Measurements from ENCODE around the gene FNBP1.

Gene FNBP1

GRCh38 chr9:130027533-130028365 lies 15.2 kb downstream of the FNBP1 start:
- TF ChIP-seq CSRNP3 (CRISPR knock-in tag; IDR thresholded peaks at IDR 0.05) (no peak), BACH2 (CRISPR knock-in tag; IDR thresholded peaks at IDR 0.05; ENCODE audit: borderline replicate concordance) (no peak), POU6F1 (CRISPR knock-in tag; IDR thresholded peaks at IDR 0.05; ENCODE audit: borderline replicate concordance, low read depth) (no peak), ESRRG (CRISPR knock-in tag; IDR thresholded peaks at IDR 0.05) (no peak), PATZ1 (CRISPR knock-in tag; IDR thresholded peaks at IDR 0.05; ENCODE audit: borderline replicate concordance) (no peak), ZFP30 (CRISPR knock-in tag; IDR thresholded peaks at IDR 0.05) (no peak), SNAI2 (CRISPR knock-in tag; IDR thresholded peaks at IDR 0.05) (no peak), TSHZ2 (CRISPR knock-in tag; IDR thresholded peaks at IDR 0.05) (no peak), ZNF8 (CRISPR knock-in tag; IDR thresholded peaks at IDR 0.05) (no peak), ISL1 (CRISPR knock-in tag; IDR thresholded peaks at IDR 0.05) (no peak), ZC3H10 (CRISPR knock-in tag; IDR thresholded peaks at IDR 0.05) (no peak), CREB5 (CRISPR knock-in tag; IDR thresholded peaks at IDR 0.05; ENCODE audit: low read depth) (no peak), ARNTL (CRISPR knock-in tag; IDR thresholded peaks at IDR 0.05; ENCODE audit: borderline replicate concordance, low read depth) (no peak), TCF4 (CRISPR knock-in tag; IDR thresholded peaks at IDR 0.05; ENCODE audit: borderline replicate concordance) (no peak), ZFP3 (CRISPR knock-in tag; IDR thresholded peaks at IDR 0.05) (no peak), PPARA (CRISPR knock-in tag; IDR thresholded peaks at IDR 0.05; ENCODE audit: borderline replicate concordance) (no peak), CSDC2 (CRISPR knock-in tag; IDR thresholded peaks at IDR 0.05) (no peak), OSR1 (CRISPR knock-in tag; IDR thresholded peaks at IDR 0.05) (no peak)
- ATAC-seq, result no peak

- no peak for ATAC-seq
- TF ChIP-seq ZNF8 (CRISPR knock-in tag; IDR thresholded peaks at IDR 0.05) (no peak), SNAI2 (CRISPR knock-in tag; IDR thresholded peaks at IDR 0.05) (no peak), ZNF70 (CRISPR knock-in tag; IDR thresholded peaks at IDR 0.05) (no peak), CSDC2 (CRISPR knock-in tag; IDR thresholded peaks at IDR 0.05) (no peak), OSR1 (CRISPR knock-in tag; IDR thresholded peaks at IDR 0.05) (no peak), ZFP3 (CRISPR knock-in tag; IDR thresholded peaks at IDR 0.05) (no peak), ZNF565 (CRISPR knock-in tag; conservative IDR thresholded peaks at IDR 0.05; ENCODE audit: low read depth) (no peak), POU6F1 (CRISPR knock-in tag; IDR thresholded peaks at IDR 0.05; ENCODE audit: borderline replicate concordance, low read depth) (no peak), ESRRG (CRISPR knock-in tag; IDR thresholded peaks at IDR 0.05) (no peak), BACH2 (CRISPR knock-in tag; IDR thresholded peaks at IDR 0.05; ENCODE audit: borderline replicate concordance) (no peak), PATZ1 (CRISPR knock-in tag; IDR thresholded peaks at IDR 0.05; ENCODE audit: borderline replicate concordance) (no peak), ARNTL (CRISPR knock-in tag; IDR thresholded peaks at IDR 0.05; ENCODE audit: borderline replicate concordance, low read depth) (no peak), RARB (CRISPR knock-in tag; IDR thresholded peaks at IDR 0.05) (no peak), GLIS3 (CRISPR knock-in tag; IDR thresholded peaks at IDR 0.05) (no peak), ZFP30 (CRISPR knock-in tag; IDR thresholded peaks at IDR 0.05) (no peak)
These were observed 16.2 kb downstream of the FNBP1 start for GRCh38 chr9:130026583-130027340.

Measured in SK-N-SH treated with all-trans-retinoic acid at 6 μM for 48 hours (cell line).